OCI-LY7 (cell line): ENCODE data around the gene NRG2. TPM values are rescaled to one million over a fixed set of nuclear protein-coding genes. Genes with fewer than 3 reads are reported as not detected.

Experiments
- BruUV-seq: library from RNA; stranded (reverse); fragments of 400-500 nt; replicated peaks from 2 replicates; lab custom pipeline; 2021; lab: Mats Ljungman, UMichigan
- CTCF ChIA-PET: fragments of 300-600 bp; sonication (Branson Sonifier 250); formaldehyde crosslinking; loops from one replicate; lab custom pipeline; 2022; ENCODE audit warnings: antibody characterized with exemption; ENCODE audit not compliant: unreplicated experiment; lab: Charles Lee
- POLR2A ChIA-PET: fragments of 300-600 bp; sonication (Branson Sonifier 250); formaldehyde crosslinking; loops from one replicate; lab custom pipeline; 2022; ENCODE audit warnings: antibody characterized with exemption; lab: Charles Lee
- DNase-seq: peaks from one replicate; pipeline ENCODE4 v3.0.0-alpha.2; 2015; ENCODE audit warnings: low spot score
- H2AFZ ChIP-seq: fragments of 200-600 bp; sonication (generic), shearing (Covaris generic); 2 replicates; pipeline ENCODE4 v1.6.1; 2014; ENCODE audit warnings: mild to moderate bottlenecking, antibody characterized with exemption, low read length, moderate library complexity
- H3K27ac ChIP-seq: fragments of 200-600 bp; sonication (generic); 2 replicates; pipeline ENCODE4 v1.5.1; 2014; ENCODE audit warnings: mixed run types, low read depth, mild to moderate bottlenecking, moderate library complexity, low read length, inconsistent platforms; ENCODE audit not compliant: poor library complexity, severe bottlenecking
- H3K36me3 ChIP-seq: fragments of 200-600 bp; sonication (generic); 2 replicates; pipeline ENCODE4 v1.6.1; 2014; ENCODE audit warnings: mild to moderate bottlenecking, antibody characterized with exemption, low read length, moderate library complexity, mixed read lengths; ENCODE audit not compliant: insufficient read depth
- H3K4me1 ChIP-seq: fragments of 200-600 bp; sonication (generic); 2 replicates; pipeline ENCODE4 v1.5.1; 2014; ENCODE audit warnings: mild to moderate bottlenecking, low read length; ENCODE audit not compliant: insufficient read depth, poor library complexity, severe bottlenecking
- H3K4me2 ChIP-seq: fragments of 200-600 bp; sonication (generic); 2 replicates; pipeline ENCODE4 v1.6.1; 2014; ENCODE audit warnings: mild to moderate bottlenecking, low read length
- H3K4me3 ChIP-seq: fragments of 200-600 bp; sonication (generic); 2 replicates; pipeline ENCODE4 v1.5.1; 2014; ENCODE audit warnings: mild to moderate bottlenecking, low read depth, low read length; ENCODE audit not compliant: poor library complexity, severe bottlenecking
- H3K79me2 ChIP-seq: fragments of 200-600 bp; sonication (generic); 2 replicates; pipeline ENCODE4 v1.6.1; 2016; ENCODE audit warnings: low read depth, mild to moderate bottlenecking, low read length, moderate library complexity, mixed read lengths; ENCODE audit not compliant: insufficient read depth
- H3K9me2 ChIP-seq: fragments of 200-600 bp; sonication (generic); 2 replicates; pipeline ENCODE4 v1.6.1; 2016; ENCODE audit warnings: mild to moderate bottlenecking, low read length, mixed read lengths; ENCODE audit not compliant: insufficient read depth
- H3K9me3 ChIP-seq: fragments of 200-600 bp; sonication (generic); 2 replicates; pipeline ENCODE4 v1.6.1; 2014; ENCODE audit warnings: mild to moderate bottlenecking, mixed run types, low read length, mixed read lengths
- H4K20me1 ChIP-seq: fragments of 200-600 bp; sonication (generic); 2 replicates; pipeline ENCODE4 v1.6.1; 2014; ENCODE audit warnings: mild to moderate bottlenecking, antibody characterized with exemption, low read length, moderate library complexity, mixed read lengths; ENCODE audit not compliant: insufficient read depth
- EZH2phosphoT487 ChIP-seq: fragments of 200-600 bp; sonication (generic); IDR thresholded peaks from 2 replicates; pipeline ENCODE4 v1.6.1; 2018; ENCODE audit warnings: low read depth, borderline replicate concordance, mild to moderate bottlenecking, mixed run types, antibody characterized with exemption, low read length, moderate library complexity, mixed read lengths
- intact Hi-C: fragments of 100-400 bp; cut with micrococcal nuclease; formaldehyde crosslinking; loops from one replicate; pipeline ENCODE4 v1.10.0; 2022; ENCODE audit not compliant: unreplicated experiment
- total RNA-seq, 2 experiments: library from RNA; depleted of rRNA in 1 of 2; stranded (reverse); fragments of >200 nt in 1 of 2; shearing (Covaris generic) in 1 of 2; gene quantifications; 2 replicates each; pipeline ENCODE4 v1.2.3, GENCODE V29; 2014 to 2022
- TF ChIP-seq, protein P1 (sequence below): fragments of 200-600 bp; sonication (generic); conservative IDR thresholded peaks from 2 replicates; pipeline ENCODE4 v1.5.1; 2014; ENCODE audit warnings: mild to moderate bottlenecking, antibody characterized with exemption, low read length, moderate library complexity, mixed read lengths

The NRG2 gene
- total RNA-seq, 2 experiments from 2014 or later: 1.7 TPM; not detected in 1

DNA sequence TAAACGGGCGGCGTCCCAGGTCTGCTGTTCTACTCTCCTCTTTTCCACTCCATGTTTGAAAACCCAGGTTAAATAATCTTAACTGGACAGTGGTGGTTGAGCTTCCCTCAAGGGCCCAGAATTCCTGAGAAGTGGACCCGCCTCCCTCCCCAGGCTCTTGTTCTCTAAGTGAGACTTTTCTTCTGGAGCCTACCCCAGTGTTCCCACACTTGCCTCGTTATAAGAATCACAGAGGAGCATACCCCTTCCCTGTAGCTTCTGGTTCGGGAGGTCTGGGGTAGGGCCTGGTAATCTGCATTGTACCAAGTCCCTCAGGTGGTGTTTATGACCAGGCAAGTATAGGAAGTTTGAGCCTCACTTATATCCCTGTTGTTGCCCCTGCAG, 235.5 kb downstream of the NRG2 start:
- TF ChIP-seq, protein P1, sequence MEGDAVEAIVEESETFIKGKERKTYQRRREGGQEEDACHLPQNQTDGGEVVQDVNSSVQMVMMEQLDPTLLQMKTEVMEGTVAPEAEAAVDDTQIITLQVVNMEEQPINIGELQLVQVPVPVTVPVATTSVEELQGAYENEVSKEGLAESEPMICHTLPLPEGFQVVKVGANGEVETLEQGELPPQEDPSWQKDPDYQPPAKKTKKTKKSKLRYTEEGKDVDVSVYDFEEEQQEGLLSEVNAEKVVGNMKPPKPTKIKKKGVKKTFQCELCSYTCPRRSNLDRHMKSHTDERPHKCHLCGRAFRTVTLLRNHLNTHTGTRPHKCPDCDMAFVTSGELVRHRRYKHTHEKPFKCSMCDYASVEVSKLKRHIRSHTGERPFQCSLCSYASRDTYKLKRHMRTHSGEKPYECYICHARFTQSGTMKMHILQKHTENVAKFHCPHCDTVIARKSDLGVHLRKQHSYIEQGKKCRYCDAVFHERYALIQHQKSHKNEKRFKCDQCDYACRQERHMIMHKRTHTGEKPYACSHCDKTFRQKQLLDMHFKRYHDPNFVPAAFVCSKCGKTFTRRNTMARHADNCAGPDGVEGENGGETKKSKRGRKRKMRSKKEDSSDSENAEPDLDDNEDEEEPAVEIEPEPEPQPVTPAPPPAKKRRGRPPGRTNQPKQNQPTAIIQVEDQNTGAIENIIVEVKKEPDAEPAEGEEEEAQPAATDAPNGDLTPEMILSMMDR: no peak
- TF ChIP-seq EZH2phosphoT487: no peak
- POLR2A ChIA-PET: no interaction called here

DNA sequence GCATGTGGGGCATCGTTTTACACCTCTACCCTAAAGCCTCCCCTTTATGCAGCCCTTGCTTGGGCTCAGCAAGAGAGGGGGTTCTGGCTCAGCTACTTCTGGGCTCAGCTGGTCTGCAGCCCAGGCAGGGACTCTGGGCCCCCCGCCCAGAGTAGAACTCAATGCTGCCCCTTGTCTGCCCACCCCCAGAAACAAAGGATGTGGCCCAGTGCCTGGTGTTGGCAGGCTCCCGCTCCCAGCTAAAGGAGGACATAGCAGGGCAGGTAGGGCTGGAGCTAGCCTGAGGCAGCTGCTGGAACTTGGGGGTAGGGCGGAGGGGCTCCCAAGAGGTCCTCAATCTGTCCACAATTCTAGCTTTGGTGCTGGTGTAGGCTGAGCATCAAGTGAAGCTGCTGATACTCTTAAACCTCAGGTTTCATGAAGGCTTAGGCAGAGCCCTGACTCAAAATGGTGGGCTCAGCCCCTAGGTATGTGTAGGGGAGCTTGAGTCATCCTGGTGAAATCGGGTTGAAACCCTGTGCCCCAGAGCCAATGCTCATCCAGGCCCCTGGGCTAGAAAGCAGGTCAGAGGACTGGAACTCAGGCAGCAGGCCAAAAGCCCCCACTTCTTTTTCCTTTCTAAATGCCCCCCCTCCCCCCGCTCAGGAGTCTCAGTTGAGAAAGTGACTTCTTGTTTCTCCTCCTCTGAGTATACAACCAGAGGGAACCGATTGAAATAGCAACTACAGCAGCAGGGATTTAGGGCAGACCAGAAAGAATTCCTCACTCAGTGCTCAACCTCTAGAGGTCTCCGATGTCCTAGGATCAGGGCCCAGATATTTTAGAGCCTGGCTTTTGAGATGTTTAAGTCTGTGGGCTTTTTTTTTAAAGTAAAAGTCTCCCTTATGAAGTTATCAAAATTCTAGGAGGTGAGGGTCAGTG, 236.1 kb downstream of the NRG2 start:
- TF ChIP-seq EZH2phosphoT487: no peak
- TF ChIP-seq, protein P1: no peak
- BruUV-seq: no TSS peak
- H3K79me2 ChIP-seq: no peaks in the 10 kb centered on the region
- intact Hi-C loops: no loop called here
- DNase-seq: no peak
- POLR2A ChIA-PET: no interaction called here
- H3K9me3 ChIP-seq: no peaks in the 10 kb centered on the region
- H3K27ac ChIP-seq: no peak overlapping the region
- H3K9me2 ChIP-seq: no peaks in the 10 kb centered on the region
- no peak overlapping the region for H2AFZ ChIP-seq
- H4K20me1 ChIP-seq: no peaks in the 10 kb centered on the region
- H3K4me1 ChIP-seq: no peaks in the 10 kb centered on the region
- no peak overlapping the region for H3K4me3 ChIP-seq
- CTCF ChIA-PET: no interaction called here
- no peaks in the 10 kb centered on the region for H3K36me3 ChIP-seq
- H3K4me2 ChIP-seq: no peak overlapping the region

More for the DNA sequence above, 235.5 kb downstream of the NRG2 start:
- H3K27ac ChIP-seq: no peak overlapping the region
- no peaks in the 10 kb centered on the region for H3K9me2 ChIP-seq
- CTCF ChIA-PET: no interaction called here
- H3K79me2 ChIP-seq: no peaks in the 10 kb centered on the region
- H3K4me1 ChIP-seq: no peaks in the 10 kb centered on the region
- intact Hi-C loops: no loop called here
- no peaks in the 10 kb centered on the region for H4K20me1 ChIP-seq
- no TSS peak for BruUV-seq
- no peaks in the 10 kb centered on the region for H3K9me3 ChIP-seq
- H2AFZ ChIP-seq: no peak overlapping the region
- H3K4me2 ChIP-seq: no peak overlapping the region
- no peak for DNase-seq
- no peaks in the 10 kb centered on the region for H3K36me3 ChIP-seq
- H3K4me3 ChIP-seq: no peak overlapping the region

DNA sequence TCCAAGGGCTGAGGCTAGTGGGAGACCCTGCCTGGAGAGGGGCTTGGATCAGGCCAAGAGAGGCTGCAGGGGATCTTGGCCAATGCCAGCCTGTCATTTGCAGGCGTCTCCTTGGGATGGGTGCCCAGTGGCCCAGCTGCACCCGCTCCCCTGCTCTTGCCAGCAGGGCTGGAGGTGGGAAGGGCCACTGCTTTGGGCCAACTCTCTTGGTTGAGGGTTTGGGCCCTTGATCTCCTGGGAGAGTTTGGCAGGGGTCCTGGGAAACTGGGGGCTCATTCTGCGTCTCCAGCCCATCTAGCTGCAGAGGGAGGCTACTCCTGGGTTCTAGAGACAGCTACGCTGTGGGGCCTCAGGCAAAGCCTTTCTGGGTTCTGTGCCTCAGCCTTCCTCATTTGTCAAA, 237.0 kb downstream of the NRG2 start:
- POLR2A ChIA-PET: no interaction called here

More for the DNA sequence above, 237.0 kb downstream of the NRG2 start:
- intact Hi-C loops: no loop called here
- no peak overlapping the region for H3K27ac ChIP-seq
- no peaks in the 10 kb centered on the region for H3K9me3 ChIP-seq
- H3K4me2 ChIP-seq: no peak overlapping the region
- no peaks in the 10 kb centered on the region for H4K20me1 ChIP-seq
- no TSS peak for BruUV-seq
- TF ChIP-seq, protein P1: no peak
- no peak for TF ChIP-seq EZH2phosphoT487
- CTCF ChIA-PET: no interaction called here
- no peaks in the 10 kb centered on the region for H3K4me1 ChIP-seq
- no peak for DNase-seq
- no peaks in the 10 kb centered on the region for H3K36me3 ChIP-seq
- no peaks in the 10 kb centered on the region for H3K79me2 ChIP-seq
- H2AFZ ChIP-seq: no peak overlapping the region
- no peak overlapping the region for H3K4me3 ChIP-seq
- H3K9me2 ChIP-seq: no peaks in the 10 kb centered on the region
